Activated CD8-positive, alpha-beta T cell treated with anti-CD3 and anti-CD28 coated beads, Interleukin-2, amount 10 ng/mL, durations not matched to agents 7 days and 5 days (primary cell): ENCODE data around the gene FYTTD1. TPM values are rescaled to one million over a fixed set of nuclear protein-coding genes. Genes with fewer than 3 reads are reported as not detected.

Experiments
- ATAC-seq: fragments of 150-1000 bp; cut with Tn5 transposase; one replicate; pipeline ENCODE4 v1.10.0; 2021; ENCODE audit warnings: moderate library complexity
- CTCF ChIA-PET: fragments of 350-600 bp; sonication (Branson Sonifier 250); formaldehyde crosslinking; loops from one replicate; lab custom pipeline; 2021; ENCODE audit warnings: antibody characterized with exemption; lab: Charles Lee
- POLR2A ChIA-PET: fragments of 350-600 bp; sonication (Branson Sonifier 250); formaldehyde crosslinking; loops from one replicate; lab custom pipeline; 2021; ENCODE audit warnings: antibody characterized with exemption; lab: Charles Lee
- DNase-seq: peaks from one replicate; pipeline ENCODE4 v3.0.0-alpha.2; 2020
- H3K27ac Mint-ChIP-seq: one replicate; pipeline ENCODE4 v1.8.0; 2021; ENCODE audit warnings: mild to moderate bottlenecking, mixed read lengths
- H3K27me3 Mint-ChIP-seq: one replicate; pipeline ENCODE4 v1.8.0; 2021; ENCODE audit warnings: low read depth, mixed read lengths
- H3K36me3 Mint-ChIP-seq: one replicate; pipeline ENCODE4 v1.8.0; 2021; ENCODE audit warnings: low read depth, mixed read lengths
- H3K4me1 Mint-ChIP-seq: one replicate; pipeline ENCODE4 v1.8.0; 2021; ENCODE audit warnings: low read depth, mixed read lengths
- H3K4me3 Mint-ChIP-seq: one replicate; pipeline ENCODE4 v1.8.0; 2021; ENCODE audit warnings: mild to moderate bottlenecking, mixed read lengths
- H3K9me3 Mint-ChIP-seq: one replicate; pipeline ENCODE4 v1.8.0; 2022; ENCODE audit warnings: mixed read lengths; ENCODE audit not compliant: insufficient read depth
- total RNA-seq, 2 experiments: library from RNA; stranded (reverse); gene quantifications; one replicate each; pipeline ENCODE4 v1.2.3, GENCODE V29; 2021

Gene FYTTD1
- total RNA-seq, 2 experiments from 2014 or later = 38.4 to 41.8 TPM

GRCh38 chr3:197809356-197810020, 59.8 kb downstream of the FYTTD1 start:
- Mint-ChIP-seq H3K27me3 (no peaks in the 10 kb centered on the region), H3K9me3 (no peaks in the 10 kb centered on the region), H3K4me3 (no peak overlapping the region), H3K4me1 (peaks cover 19% of the 10 kb centered on the region), H3K27ac (no peak overlapping the region), H3K36me3 (peaks cover 20% of the 10 kb centered on the region)
- CTCF ChIA-PET = interaction anchor here (1.2 kb wide), 1 partner anchor 21 kb away, joined by 3 read pairs; no protein-coding TSS in a partner anchor
- DNase-seq (no peak), ATAC-seq (no peak)
- POLR2A ChIA-PET = no interaction called here

DNA sequence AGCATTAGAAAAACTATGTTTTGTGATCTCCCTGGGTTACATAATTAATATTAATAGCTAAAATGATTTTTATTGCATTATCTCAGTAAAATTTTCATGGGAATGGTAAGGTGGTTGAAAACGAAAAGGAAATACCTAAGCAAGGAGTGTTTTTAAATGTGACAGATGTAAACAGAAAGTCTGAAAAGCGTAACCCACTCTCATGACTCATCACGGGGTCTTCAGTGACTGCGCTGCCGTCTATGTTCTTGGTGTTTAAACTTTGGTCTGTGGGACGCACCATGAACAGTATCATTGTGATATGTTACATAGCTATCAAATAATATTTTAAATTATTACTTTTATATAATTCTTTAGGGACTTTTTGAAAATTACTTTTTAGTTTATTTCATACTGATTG, 61.2 kb downstream of the FYTTD1 start:
- Mint-ChIP-seq H3K27ac (no peak overlapping the region), H3K27me3 (no peaks in the 10 kb centered on the region), H3K9me3 (no peaks in the 10 kb centered on the region), H3K4me3 (no peak overlapping the region), H3K36me3 (peaks cover 22% of the 10 kb centered on the region), H3K4me1 (peaks cover 19% of the 10 kb centered on the region)
- ChIA-PET CTCF (interaction anchor here (0.8 kb wide), 1 partner anchor 9 kb away, joined by 4 read pairs; no protein-coding TSS in a partner anchor), POLR2A (no interaction called here)
- no peak for DNase-seq
- no peak for ATAC-seq

- DNase-seq = no peak
- Mint-ChIP-seq H3K4me1 (peaks cover 19% of the 10 kb centered on the region), H3K9me3 (no peaks in the 10 kb centered on the region), H3K27me3 (no peaks in the 10 kb centered on the region), H3K27ac (no peak overlapping the region), H3K36me3 (peaks cover 20% of the 10 kb centered on the region), H3K4me3 (no peak overlapping the region)
- POLR2A ChIA-PET = no interaction called here
- no peak for ATAC-seq
- CTCF ChIA-PET = interaction anchor here (0.8 kb wide), 1 partner anchor 9 kb away, joined by 4 read pairs; no protein-coding TSS in a partner anchor
These were observed 61.7 kb downstream of the FYTTD1 start for GRCh38 chr3:197811343-197811742.

DNA sequence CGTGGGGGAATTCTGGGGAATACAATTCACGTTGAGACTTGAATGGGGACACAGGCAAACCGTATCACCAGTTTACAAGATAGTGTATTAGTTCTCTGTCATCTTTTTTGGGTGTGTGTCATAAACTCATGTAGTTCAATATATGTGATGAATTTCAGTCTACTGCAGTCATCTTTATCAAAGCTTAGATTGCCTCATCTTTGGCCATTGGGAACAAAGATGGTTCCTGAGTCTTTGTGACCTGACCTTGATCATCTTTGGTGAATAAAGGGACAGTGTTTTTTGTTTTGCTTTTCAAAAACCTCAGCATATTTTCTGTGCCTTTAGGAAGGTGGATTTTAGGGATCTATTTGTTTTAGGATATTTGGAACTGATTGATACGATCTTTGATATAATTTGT, 64.7 kb downstream of the FYTTD1 start:
- ATAC-seq (no peak), DNase-seq (no peak)
- Mint-ChIP-seq H3K4me1 (peaks cover 7% of the 10 kb centered on the region), H3K4me3 (no peak overlapping the region), H3K27ac (no peak overlapping the region), H3K27me3 (no peaks in the 10 kb centered on the region), H3K9me3 (no peaks in the 10 kb centered on the region), H3K36me3 (peaks cover 17% of the 10 kb centered on the region)
- CTCF ChIA-PET = no interaction called here
- POLR2A ChIA-PET = no interaction called here

DNA sequence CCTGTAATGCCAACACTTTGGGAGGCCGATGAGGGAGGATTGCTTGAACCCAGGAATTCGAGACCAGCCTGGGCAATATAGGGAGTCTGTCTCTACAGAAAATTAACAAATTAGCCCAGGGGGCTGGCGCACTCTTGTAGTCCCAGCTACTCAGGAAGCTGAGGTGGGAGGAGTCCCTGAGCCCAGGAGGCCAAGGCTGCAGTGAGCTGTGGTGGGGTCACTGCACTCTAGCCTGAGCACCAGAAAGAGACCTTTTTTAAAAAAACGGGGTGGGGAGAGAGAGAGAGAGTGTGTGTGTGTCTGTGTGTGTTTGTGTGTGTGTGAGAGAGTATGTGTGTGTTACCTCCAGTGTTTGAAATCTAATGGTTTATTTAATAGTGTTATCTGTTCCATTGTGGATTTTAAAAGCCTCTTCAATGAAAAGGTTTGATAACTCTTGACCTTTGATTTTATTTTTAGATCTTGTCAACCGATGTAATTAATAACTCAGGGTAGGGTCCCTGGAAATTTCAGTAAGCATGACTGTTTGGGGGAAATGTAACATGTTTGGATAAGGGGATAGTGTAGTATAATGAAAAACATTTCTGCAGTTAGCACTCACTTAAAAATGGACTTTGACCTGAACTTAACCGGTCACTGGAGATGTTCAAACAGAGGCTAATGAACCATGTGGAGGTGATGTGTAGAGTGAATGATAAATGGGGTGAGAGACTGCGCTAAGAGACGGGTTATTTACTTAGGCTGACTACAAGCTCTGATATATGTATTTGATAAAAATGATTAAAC, 71.1 kb downstream of the FYTTD1 start:
- H3K36me3 Mint-ChIP-seq = peaks cover 28% of the 10 kb centered on the region
- DNase-seq (no peak), ATAC-seq (no peak)
- POLR2A ChIA-PET = no interaction called here
- H3K9me3 Mint-ChIP-seq = no peaks in the 10 kb centered on the region
- H3K27me3 Mint-ChIP-seq = no peaks in the 10 kb centered on the region
- H3K4me1 Mint-ChIP-seq = no peaks in the 10 kb centered on the region
- H3K27ac Mint-ChIP-seq = no peak overlapping the region
- no peak overlapping the region for H3K4me3 Mint-ChIP-seq
- CTCF ChIA-PET = interaction anchor here (0.7 kb wide), 1 partner anchor 85 kb away, joined by 6 read pairs; no protein-coding TSS in a partner anchor

GRCh38 chr3:197829397-197830045, 79.8 kb downstream of the FYTTD1 start:
- Mint-ChIP-seq H3K36me3 (peaks cover 46% of the 10 kb centered on the region), H3K27ac (no peak overlapping the region), H3K27me3 (no peaks in the 10 kb centered on the region), H3K9me3 (no peaks in the 10 kb centered on the region), H3K4me3 (no peak overlapping the region), H3K4me1 (no peaks in the 10 kb centered on the region)
- ChIA-PET CTCF (interaction anchor here (0.8 kb wide), 1 partner anchor 21 kb away, joined by 3 read pairs; no protein-coding TSS in a partner anchor), POLR2A (no interaction called here)
- DNase-seq (no peak), ATAC-seq (no peak)

- ChIA-PET POLR2A (no interaction called here), CTCF (interaction anchor here (0.8 to 1.0 kb wide), 2 partner anchors 13 to 22 kb away, joined by 3 read pairs; no protein-coding TSS in a partner anchor)
- Mint-ChIP-seq H3K4me1 (no peaks in the 10 kb centered on the region), H3K4me3 (no peak overlapping the region), H3K36me3 (peaks cover 43% of the 10 kb centered on the region), H3K27ac (no peak overlapping the region), H3K27me3 (no peaks in the 10 kb centered on the region), H3K9me3 (no peaks in the 10 kb centered on the region)
- DNase-seq (no peak), ATAC-seq (no peak)
These were observed 80.8 kb downstream of the FYTTD1 start for GRCh38 chr3:197830308-197830966.

- Mint-ChIP-seq H3K4me3 (no peak overlapping the region), H3K27me3 (no peaks in the 10 kb centered on the region), H3K27ac (no peak overlapping the region), H3K36me3 (peaks cover 47% of the 10 kb centered on the region), H3K9me3 (no peaks in the 10 kb centered on the region), H3K4me1 (no peaks in the 10 kb centered on the region)
- POLR2A ChIA-PET = no interaction called here
- ATAC-seq (no peak), DNase-seq (no peak)
- CTCF ChIA-PET = interaction anchor here (1.0 kb wide), 1 partner anchor 12 kb away, joined by 3 read pairs; no protein-coding TSS in a partner anchor
These were observed 81.3 kb downstream of the FYTTD1 start for GRCh38 chr3:197830967-197831313.

GRCh38 chr3:197833930-197834715, 84.4 kb downstream of the FYTTD1 start:
- Mint-ChIP-seq H3K4me1 (peaks cover 6% of the 10 kb centered on the region), H3K27ac (no peak overlapping the region), H3K9me3 (no peaks in the 10 kb centered on the region), H3K4me3 (no peak overlapping the region), H3K27me3 (no peaks in the 10 kb centered on the region), H3K36me3 (peaks cover 48% of the 10 kb centered on the region)
- ChIA-PET POLR2A (interaction anchor here (0.7 kb wide), 1 partner anchor 20 kb away, joined by 3 read pairs; no protein-coding TSS in a partner anchor), CTCF (no interaction called here)
- no peak for DNase-seq
- no peak for ATAC-seq

DNA sequence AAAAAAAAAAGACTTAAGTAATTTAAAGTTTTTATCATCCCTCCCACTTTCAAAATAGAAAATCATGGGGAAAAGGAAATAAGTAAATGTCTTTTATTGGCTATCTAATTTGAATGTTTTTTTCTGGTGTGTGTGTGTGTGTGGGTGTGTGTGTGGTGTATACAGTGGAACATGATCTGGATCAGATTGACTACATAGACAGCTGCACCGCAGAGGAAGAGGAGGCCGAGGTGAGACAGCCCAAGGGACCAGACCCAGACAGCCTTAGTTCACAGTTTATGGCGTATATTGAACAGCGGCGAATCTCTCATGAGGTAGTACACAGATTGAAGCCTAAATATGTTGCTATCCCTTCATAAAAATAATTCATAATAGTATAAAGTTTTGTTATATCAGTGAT, 85.8 kb downstream of the FYTTD1 start:
- no peak for ATAC-seq
- CTCF ChIA-PET = no interaction called here

DNA sequence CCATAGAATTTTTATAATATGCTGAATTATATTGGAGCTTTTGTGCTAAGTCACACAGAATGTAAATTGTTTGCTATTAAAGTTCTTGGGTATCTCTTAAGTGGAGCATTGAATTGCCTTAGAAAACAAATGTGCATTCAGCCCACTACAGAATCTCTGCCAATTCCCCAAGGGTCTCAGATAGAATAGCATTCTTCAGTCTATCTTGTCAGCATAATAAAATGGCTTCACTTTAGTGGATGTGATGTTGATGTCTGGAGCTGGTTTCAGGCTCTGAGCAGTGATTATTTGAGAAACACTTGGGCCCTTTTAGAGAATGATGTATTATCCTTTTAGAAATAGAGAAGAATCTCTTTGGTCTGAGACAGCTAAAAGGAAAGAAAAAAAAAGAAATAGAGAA, 86.6 kb downstream of the FYTTD1 start:
- ATAC-seq (no peak), DNase-seq (no peak)
- H3K4me3 Mint-ChIP-seq = no peak overlapping the region
- H3K9me3 Mint-ChIP-seq = no peaks in the 10 kb centered on the region
- ChIA-PET CTCF (no interaction called here), POLR2A (no interaction called here)
- H3K27ac Mint-ChIP-seq = no peak overlapping the region
- no peaks in the 10 kb centered on the region for H3K27me3 Mint-ChIP-seq
- H3K36me3 Mint-ChIP-seq = peaks cover 48% of the 10 kb centered on the region
- peaks cover 6% of the 10 kb centered on the region for H3K4me1 Mint-ChIP-seq

More for the DNA sequence above, 85.8 kb downstream of the FYTTD1 start:
- Mint-ChIP-seq H3K4me3 (no peak overlapping the region), H3K4me1 (peaks cover 6% of the 10 kb centered on the region), H3K27me3 (no peaks in the 10 kb centered on the region), H3K27ac (no peak overlapping the region), H3K36me3 (peaks cover 48% of the 10 kb centered on the region), H3K9me3 (no peaks in the 10 kb centered on the region)
- POLR2A ChIA-PET = no interaction called here
- no peak for DNase-seq
